Neuronal stem cell (in vitro differentiated cells): ENCODE measurements around the gene FANCD2.

Experiments
- DNase-seq: peaks from one replicate; pipeline ENCODE4 v3.0.0-alpha.2; 2013; ENCODE audit warnings: low spot score
- H2AFZ ChIP-seq: one replicate; pipeline ENCODE4 v1.6.1; 2013; ENCODE audit warnings: mild to moderate bottlenecking, low read length, inconsistent platforms
- H2AK5ac ChIP-seq: 2 replicates; pipeline ENCODE4 v1.6.1; 2013; ENCODE audit warnings: low read depth, mild to moderate bottlenecking, inconsistent platforms, low read length, moderate library complexity, mixed read lengths
- H2BK120ac ChIP-seq: 2 replicates; pipeline ENCODE4 v1.6.1; 2013; ENCODE audit warnings: low read depth, mild to moderate bottlenecking, inconsistent platforms, low read length, moderate library complexity, mixed read lengths
- H2BK12ac ChIP-seq: one replicate; pipeline ENCODE4 v1.6.1; 2013; ENCODE audit warnings: low read length, inconsistent platforms
- H2BK15ac ChIP-seq: 2 replicates; pipeline ENCODE4 v1.6.1; 2013; ENCODE audit warnings: mild to moderate bottlenecking, low read length, inconsistent platforms, mixed read lengths
- H2BK5ac ChIP-seq: one replicate; pipeline ENCODE4 v1.6.1; 2013; ENCODE audit warnings: inconsistent platforms, mild to moderate bottlenecking, low read length, moderate library complexity
- H3K14ac ChIP-seq: one replicate; pipeline ENCODE4 v1.6.1; 2013; ENCODE audit warnings: low read length, inconsistent platforms
- H3K18ac ChIP-seq: 2 replicates; pipeline ENCODE4 v1.6.1; 2013; ENCODE audit warnings: low read length, inconsistent platforms
- H3K23ac ChIP-seq: 2 replicates; pipeline ENCODE4 v1.6.1; 2013; ENCODE audit warnings: low read depth, mild to moderate bottlenecking, mixed read lengths, low read length, inconsistent platforms; ENCODE audit not compliant: poor library complexity
- H3K27ac ChIP-seq: replicated peaks from 3 replicates; pipeline ENCODE4 v1.5.1; 2013; ENCODE audit warnings: low read length, inconsistent platforms
- H3K27me3 ChIP-seq, 3 experiments: 2 replicates each; pipeline ENCODE4 v1.6.1; 2013; ENCODE audit warnings: low read length in 3 of 3, mild to moderate bottlenecking in 2 of 3, inconsistent platforms in 1 of 3, low read depth in 1 of 3, mixed read lengths in 1 of 3, moderate library complexity in 1 of 3; ENCODE audit not compliant: control insufficient read depth in 3 of 3, insufficient read depth in 3 of 3
- H3K36me3 ChIP-seq, 2 donors: replicated peaks in 1 of 2; 2 replicates each; pipeline ENCODE4 v1.6.1; 2013; ENCODE audit warnings: low read length in 2 of 2; ENCODE audit not compliant: control insufficient read depth in 2 of 2, insufficient read depth in 2 of 2
- H3K4ac ChIP-seq: 2 replicates; pipeline ENCODE4 v1.6.1; 2013; ENCODE audit warnings: inconsistent platforms, mild to moderate bottlenecking, low read length, moderate library complexity
- H3K4me1 ChIP-seq, 2 donors: 1 replicate in 1 of 2; 2 replicates in 1 of 2; pipeline ENCODE4 v1.6.1; 2013; ENCODE audit warnings: low read length in 2 of 2, low read depth in 1 of 2; ENCODE audit not compliant: control insufficient read depth in 2 of 2, insufficient read depth in 1 of 2
- H3K4me2 ChIP-seq: one replicate; pipeline ENCODE4 v1.6.1; 2013; ENCODE audit warnings: mild to moderate bottlenecking, low read length, inconsistent platforms; ENCODE audit not compliant: insufficient read depth, poor library complexity, severe bottlenecking
- H3K4me3 ChIP-seq, 2 donors: 2 replicates each; pipeline ENCODE4 v1.5.1; 2013; ENCODE audit warnings: low read length in 2 of 2, mild to moderate bottlenecking in 2 of 2, inconsistent platforms in 1 of 2, moderate library complexity in 1 of 2
- H3K79me1 ChIP-seq: one replicate; pipeline ENCODE4 v1.6.1; 2013; ENCODE audit warnings: low read depth, mild to moderate bottlenecking, inconsistent platforms, low read length, moderate library complexity
- H3K9ac ChIP-seq: one replicate; pipeline ENCODE4 v1.6.1; 2013; ENCODE audit warnings: mild to moderate bottlenecking, low read depth, low read length, inconsistent platforms; ENCODE audit not compliant: poor library complexity
- H3K9me3 ChIP-seq, 2 donors: replicated peaks in 1 of 2; 2 replicates each; pipeline versions ENCODE3 to v1.6.1; 2013; ENCODE audit warnings: low read length in 2 of 2, mild to moderate bottlenecking in 2 of 2, inconsistent platforms in 1 of 2, low read depth in 1 of 2, mixed read lengths in 1 of 2, moderate library complexity in 1 of 2; ENCODE audit not compliant: control insufficient read depth in 2 of 2, insufficient read depth in 1 of 2
- H4K8ac ChIP-seq: one replicate; pipeline ENCODE4 v1.6.1; 2013; ENCODE audit warnings: low read depth, mild to moderate bottlenecking, inconsistent platforms, low read length, moderate library complexity
- H4K91ac ChIP-seq: one replicate; pipeline ENCODE4 v1.6.1; 2013; ENCODE audit warnings: low read length, low read depth, mild to moderate bottlenecking, inconsistent platforms; ENCODE audit not compliant: poor library complexity
- WGBS, 2 donors: extraction: QIAGEN DNeasy Blood & Tissue Kit; methylation state at CpG; one replicate each; pipeline ENCODE4 v1.1.7; 2013; ENCODE audit warnings: missing lambda C conversion rate in 2 of 2, mixed read lengths in 1 of 2; ENCODE audit not compliant: insufficient read length in 2 of 2, insufficient replicate concordance in 1 of 2; ENCODE audit errors: extremely low coverage in 2 of 2; 5-methylcytosine and 5-hydroxymethylcytosine counted together

Gene FANCD2

DNA sequence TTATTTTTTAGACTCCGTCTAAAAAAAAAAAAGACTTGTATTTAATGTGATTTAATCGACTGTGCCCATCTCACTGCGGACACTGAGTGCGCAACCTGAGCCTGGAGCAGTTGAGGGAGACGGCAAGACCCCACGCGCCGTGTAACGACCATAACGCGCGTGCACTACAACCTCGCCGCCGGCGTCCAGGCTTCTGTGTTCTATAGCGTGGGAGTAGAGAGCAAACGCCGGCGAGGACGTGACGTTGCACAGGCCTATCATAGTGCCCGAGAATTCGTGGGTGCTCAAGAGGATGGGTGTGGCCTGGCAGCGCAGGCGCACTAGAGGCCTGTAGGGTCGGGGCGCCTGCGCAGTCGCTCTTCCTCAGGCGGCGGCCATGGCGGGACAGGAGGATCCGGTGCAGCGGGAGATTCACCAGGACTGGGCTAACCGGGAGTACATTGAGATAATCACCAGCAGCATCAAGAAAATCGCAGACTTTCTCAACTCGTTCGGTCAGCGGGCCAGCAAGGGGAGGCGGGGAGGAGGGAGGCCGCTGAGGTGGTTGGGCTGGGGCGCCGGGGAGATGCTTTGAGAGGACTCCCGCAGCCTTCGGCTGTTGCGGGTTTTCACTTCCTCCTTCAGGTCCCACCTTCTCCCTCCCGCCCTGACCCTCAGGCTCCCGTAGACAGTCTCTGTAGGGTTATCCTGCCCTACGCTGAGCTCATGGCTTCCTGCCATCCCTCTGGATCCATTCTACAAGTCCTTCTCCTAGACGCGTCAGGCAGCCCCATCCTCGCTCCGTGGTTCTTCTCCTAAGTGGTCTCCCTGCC is 89.3 kb downstream of the FANCD2 start, which contains the start of gene BRK1:
Gene BRK1 (plus strand): TSS at position 350 of the 812 bp plus-strand sequence. CDS start 27 bp downstream, at position 377.
- Histone ChIP-seq H2BK5ac (peak within 1 kb of the TSS; percentile 30), H4K91ac (peak within 1 kb of the TSS; percentile 22), H2AFZ (peak within 1 kb of the TSS; percentile 88), H3K4me2 (peak within 1 kb of the TSS; percentile 86), H3K14ac (peak within 1 kb of the TSS; percentile 47), H3K18ac (peak within 1 kb of the TSS; percentile 89), H3K27me3 (no peaks in the 10 kb centered on the region), H3K4me3 (peak within 1 kb of the TSS; percentile 73 to 90), H3K36me3 (peaks cover 0 to 29% of the 10 kb centered on the region in 2 donors), H3K9ac (peak within 1 kb of the TSS; percentile 90), H2BK12ac (peak within 1 kb of the TSS; percentile 12), H3K23ac (peak within 1 kb of the TSS; percentile 94), H3K79me1 (peaks cover 12% of the 10 kb centered on the region), H2AK5ac (no peak within 1 kb of the TSS), H2BK15ac (no peak within 1 kb of the TSS), H3K9me3 (no peaks in the 10 kb centered on the region), H2BK120ac (peak within 1 kb of the TSS; percentile 82), H3K4me1 (peaks cover 3 to 5% of the 10 kb centered on the region in 2 donors), H3K27ac (no peak within 1 kb of the TSS), H3K4ac (no peak within 1 kb of the TSS), H4K8ac (peak within 1 kb of the TSS; percentile 23)
- DNase-seq, result peak; percentile 91
- no CpG with 5 or more reads among the region's 54 CpGs for WGBS, 2 donors

DNA sequence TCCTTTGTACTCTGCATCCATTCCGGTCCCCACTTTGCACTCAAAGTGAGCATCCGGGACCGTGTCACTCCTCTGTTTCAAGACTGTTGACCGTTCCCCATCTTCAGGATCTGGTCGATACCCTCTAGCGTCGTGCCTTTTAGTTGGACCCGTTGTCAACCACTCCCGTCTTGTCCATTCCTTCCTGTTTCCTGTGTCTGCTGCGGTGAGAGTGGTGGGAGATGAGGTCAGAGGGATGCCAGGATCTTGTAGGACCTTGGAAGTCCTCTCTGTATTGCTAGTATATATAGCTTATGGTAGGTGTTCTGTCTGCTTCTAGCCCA is 89.9 kb downstream of the FANCD2 start:
- peak overlapping the region; percentile 88 for H2AFZ ChIP-seq
- no peak overlapping the region for H3K27ac ChIP-seq
- peaks cover 3 to 35% of the 10 kb centered on the region in 2 donors for H3K36me3 ChIP-seq
- DNase-seq, result no peak
- H3K79me1 ChIP-seq, result peaks cover 12% of the 10 kb centered on the region
- H3K14ac ChIP-seq, result no peak overlapping the region
- H3K4me2 ChIP-seq, result peak overlapping the region; percentile 86
- H2BK12ac ChIP-seq, result peak overlapping the region; percentile 12
- peak overlapping the region; percentile 22 for H4K91ac ChIP-seq
- H2BK120ac ChIP-seq, result no peak overlapping the region
- peak overlapping the region; percentile 90 for H3K9ac ChIP-seq
- H4K8ac ChIP-seq, result no peak overlapping the region
- H3K9me3 ChIP-seq, result no peaks in the 10 kb centered on the region
- H3K4me1 ChIP-seq, result peaks cover 3 to 5% of the 10 kb centered on the region in 2 donors
- no peak overlapping the region for H2BK15ac ChIP-seq
- H2BK5ac ChIP-seq, result no peak overlapping the region
- H2AK5ac ChIP-seq, result no peak overlapping the region
- H3K27me3 ChIP-seq, result no peaks in the 10 kb centered on the region
- H3K4me3 ChIP-seq, result peak overlapping the region; percentile 73 to 90
- H3K4ac ChIP-seq, result no peak overlapping the region
- H3K18ac ChIP-seq, result peak overlapping the region; percentile 6
- no peak overlapping the region for H3K23ac ChIP-seq
- no CpG with 5 or more reads among the region's 10 CpGs for WGBS, 2 donors

GRCh38 chr3:10116928-10117327 is 90.7 kb downstream of the FANCD2 start:
- H4K91ac ChIP-seq, result no peak overlapping the region
- H2BK12ac ChIP-seq, result no peak overlapping the region
- no peak overlapping the region for H3K18ac ChIP-seq
- H4K8ac ChIP-seq, result no peak overlapping the region
- no peak for DNase-seq
- H3K23ac ChIP-seq, result no peak overlapping the region
- peak overlapping the region in 1 of 2 donors; percentile 73 for H3K4me3 ChIP-seq
- H2BK15ac ChIP-seq, result no peak overlapping the region
- H3K79me1 ChIP-seq, result peaks cover 12% of the 10 kb centered on the region
- H3K36me3 ChIP-seq, result peaks cover 5 to 40% of the 10 kb centered on the region in 2 donors
- H2BK120ac ChIP-seq, result no peak overlapping the region
- no peak overlapping the region for H2AK5ac ChIP-seq
- no peak overlapping the region for H3K4ac ChIP-seq
- no peak overlapping the region for H3K14ac ChIP-seq
- peaks cover 3 to 5% of the 10 kb centered on the region in 2 donors for H3K4me1 ChIP-seq
- H3K27ac ChIP-seq, result no peak overlapping the region
- no peak overlapping the region for H2AFZ ChIP-seq
- H3K9ac ChIP-seq, result no peak overlapping the region
- no peak overlapping the region for H3K4me2 ChIP-seq
- H3K9me3 ChIP-seq, result no peaks in the 10 kb centered on the region
- no peak overlapping the region for H2BK5ac ChIP-seq
- no peaks in the 10 kb centered on the region for H3K27me3 ChIP-seq
- no CpG with 5 or more reads among the region's 4 CpGs for WGBS, 2 donors

DNA sequence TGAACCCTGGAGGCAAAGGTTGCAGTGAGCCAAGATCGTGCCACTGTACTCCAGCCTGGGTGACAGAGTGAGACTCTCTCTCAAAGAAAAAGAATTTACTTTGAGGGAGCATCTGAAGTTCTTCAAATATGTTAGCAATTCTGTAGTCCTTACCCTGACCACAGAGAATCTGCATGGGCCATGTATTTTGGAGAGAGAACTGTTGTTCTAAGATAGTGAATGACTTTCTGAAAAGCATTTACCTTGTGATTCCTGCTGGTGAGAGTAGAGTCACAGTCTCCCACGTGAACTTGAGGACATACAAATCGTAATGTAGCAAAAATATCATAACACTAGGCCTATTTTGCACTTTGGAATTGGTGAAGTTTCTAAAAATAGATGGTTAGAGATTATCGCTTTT is 93.1 kb downstream of the FANCD2 start:
- Histone ChIP-seq H3K27ac (no peak overlapping the region), H2BK15ac (no peak overlapping the region), H3K18ac (no peak overlapping the region), H2BK12ac (no peak overlapping the region), H4K91ac (no peak overlapping the region), H3K4ac (no peak overlapping the region), H3K14ac (no peak overlapping the region), H3K27me3 (no peaks in the 10 kb centered on the region), H3K9ac (no peak overlapping the region), H2AK5ac (no peak overlapping the region), H2BK120ac (no peak overlapping the region), H4K8ac (no peak overlapping the region), H3K4me1 (peaks cover 3 to 5% of the 10 kb centered on the region in 2 donors), H3K36me3 (peaks cover 5 to 54% of the 10 kb centered on the region in 2 donors), H3K79me1 (peaks cover 12% of the 10 kb centered on the region), H3K4me3 (no peak overlapping the region), H3K4me2 (no peak overlapping the region), H2AFZ (no peak overlapping the region), H3K9me3 (no peaks in the 10 kb centered on the region), H3K23ac (no peak overlapping the region), H2BK5ac (no peak overlapping the region)
- no peak for DNase-seq
- WGBS, 2 donors, result no CpG with 5 or more reads among the region's 4 CpGs
